GM21390 (cell line): ENCODE data around the gene RGS6.

Experiments
- ATAC-seq: cut with Tn5 transposase; IDR thresholded peaks from one replicate; pipeline ENCODE4 v1.9.1; 2021; ENCODE audit not compliant: unreplicated experiment

Gene RGS6

GRCh38 chr14:72568296-72568992 lies 636.2 kb downstream of the RGS6 start:
- no peak for ATAC-seq

- ATAC-seq = no peak
Observed at GRCh38 chr14:72573725-72574417, 641.6 kb downstream of the RGS6 start.

GRCh38 chr14:72574715-72575114 lies 642.5 kb downstream of the RGS6 start:
- ATAC-seq = no peak

- no peak for ATAC-seq
Observed at GRCh38 chr14:72576258-72576657, 644.0 kb downstream of the RGS6 start.

GRCh38 chr14:72577521-72577920 lies 645.3 kb downstream of the RGS6 start:
- ATAC-seq = no peak

GRCh38 chr14:72578514-72578913 lies 646.3 kb downstream of the RGS6 start:
- no peak for ATAC-seq

GRCh38 chr14:72582582-72582981 lies 650.4 kb downstream of the RGS6 start:
- ATAC-seq = no peak

GRCh38 chr14:72583316-72584272 lies 651.4 kb downstream of the RGS6 start:
- ATAC-seq = no peak

GRCh38 chr14:72588521-72588920 lies 656.3 kb downstream of the RGS6 start:
- ATAC-seq = no peak

GRCh38 chr14:72589652-72590051 lies 657.4 kb downstream of the RGS6 start:
- no peak for ATAC-seq

GRCh38 chr14:72590577-72590976 lies 658.3 kb downstream of the RGS6 start:
- ATAC-seq = no peak

- no peak for ATAC-seq
Observed at GRCh38 chr14:72591391-72591790, 659.2 kb downstream of the RGS6 start.

GRCh38 chr14:72594099-72594901 lies 662.1 kb downstream of the RGS6 start:
- ATAC-seq = peak; percentile 62

- no peak for ATAC-seq
Observed at GRCh38 chr14:72595152-72595862, 663.1 kb downstream of the RGS6 start.

- no peak for ATAC-seq
Observed at GRCh38 chr14:72597252-72598233, 665.3 kb downstream of the RGS6 start.

- ATAC-seq = no peak
Observed at GRCh38 chr14:72598306-72598705, 666.1 kb downstream of the RGS6 start.

GRCh38 chr14:72599579-72600470 lies 667.6 kb downstream of the RGS6 start:
- no peak for ATAC-seq
